HT-29 (cell line): ENCODE results near the gene CTBP2. TPM values are rescaled to one million over a fixed set of nuclear protein-coding genes. Genes with fewer than 3 reads are reported as not detected.

Experiments
- DNase-seq: peaks from one replicate; pipeline ENCODE4 v3.0.0-alpha.2; 2015; ENCODE audit warnings: low spot score
- small RNA-seq: library from RNA; depleted of rRNA; stranded (forward); fragments of <200 nt; gene quantifications from one replicate; pipeline ENCODE3, GENCODE V24; 2014
- total RNA-seq: library from RNA; depleted of rRNA; stranded (reverse); fragments of >200 nt; shearing (Covaris generic); gene quantifications from 2 replicates; pipeline ENCODE4 v1.2.3, GENCODE V29; 2014; rRNA removed

Gene CTBP2
- total RNA-seq, 1 experiment from 2014 or later = 207 TPM

DNA sequence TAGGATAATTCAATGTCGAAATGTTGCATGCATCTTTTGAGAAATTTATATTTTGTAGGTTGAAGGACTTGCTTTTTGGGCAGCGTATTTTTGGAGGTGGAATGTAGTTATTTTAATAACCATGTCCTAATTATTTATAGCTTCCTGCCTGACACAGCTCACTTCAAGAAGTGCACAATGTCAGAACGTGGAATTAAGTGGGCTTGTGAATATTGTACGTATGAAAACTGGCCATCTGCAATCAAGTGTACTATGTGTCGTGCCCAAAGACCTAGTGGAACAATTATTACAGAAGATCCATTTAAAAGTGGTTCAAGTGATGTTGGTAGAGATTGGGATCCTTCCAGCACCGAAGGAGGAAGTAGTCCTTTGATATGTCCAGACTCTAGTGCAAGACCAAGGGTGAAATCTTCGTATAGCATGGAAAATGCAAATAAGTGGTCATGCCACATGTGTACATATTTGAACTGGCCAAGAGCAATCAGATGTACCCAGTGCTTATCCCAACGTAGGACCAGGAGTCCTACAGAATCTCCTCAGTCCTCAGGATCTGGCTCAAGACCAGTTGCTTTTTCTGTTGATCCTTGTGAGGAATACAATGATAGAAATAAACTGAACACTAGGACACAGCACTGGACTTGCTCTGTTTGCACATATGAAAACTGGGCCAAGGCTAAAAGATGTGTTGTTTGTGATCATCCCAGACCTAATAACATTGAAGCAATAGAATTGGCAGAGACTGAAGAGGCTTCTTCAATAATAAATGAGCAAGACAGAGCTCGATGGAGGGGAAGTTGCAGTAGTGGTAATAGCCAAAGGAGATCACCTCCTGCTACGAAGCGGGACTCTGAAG lies 217.8 kb downstream of the CTBP2 start:
- DNase-seq = no peak

DNA sequence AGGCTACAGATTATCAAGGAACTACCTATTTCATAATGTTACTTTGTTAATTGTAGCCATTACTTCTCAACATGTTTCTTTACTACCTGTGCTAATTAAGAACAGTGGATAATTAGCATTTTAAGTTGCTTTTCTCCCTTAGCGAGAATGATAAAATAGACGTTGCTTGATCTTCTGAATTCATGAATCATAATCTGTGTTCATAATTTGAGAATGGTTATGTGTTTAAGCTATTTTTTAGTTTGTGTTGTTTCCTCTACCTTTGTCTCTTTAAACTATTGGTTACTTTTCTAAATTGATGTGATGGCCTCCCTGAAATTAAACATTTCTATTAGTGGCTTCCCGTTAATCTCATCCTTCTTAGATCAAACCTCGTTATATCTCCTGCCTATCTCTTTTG lies 218.5 kb downstream of the CTBP2 start, which contains the start of gene ZRANB1:
TSS of gene ZRANB1 (plus strand) at position 301 of the 400 bp plus-strand sequence. CDS start 371 bp downstream, outside the sequence.
- DNase-seq = no peak

DNA sequence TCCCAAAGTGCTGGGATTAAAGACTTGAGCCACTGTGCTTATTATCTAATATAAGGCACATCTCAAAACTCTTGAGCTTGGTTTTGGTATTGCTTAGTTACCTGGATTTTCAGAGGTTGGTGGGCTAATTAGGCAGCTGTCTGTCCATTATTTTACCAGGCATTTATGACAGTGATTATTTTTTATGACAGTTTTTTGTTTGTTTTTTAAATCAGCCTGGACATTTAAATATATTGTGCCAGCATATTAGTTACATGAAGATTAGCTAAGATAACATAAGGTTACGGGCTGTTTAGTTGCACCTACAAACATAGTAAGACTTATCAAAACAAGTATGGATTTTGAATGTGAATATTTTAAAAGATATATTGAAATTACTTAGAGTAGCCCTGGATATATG lies 221.1 kb downstream of the CTBP2 start:
- no peak for DNase-seq

DNA sequence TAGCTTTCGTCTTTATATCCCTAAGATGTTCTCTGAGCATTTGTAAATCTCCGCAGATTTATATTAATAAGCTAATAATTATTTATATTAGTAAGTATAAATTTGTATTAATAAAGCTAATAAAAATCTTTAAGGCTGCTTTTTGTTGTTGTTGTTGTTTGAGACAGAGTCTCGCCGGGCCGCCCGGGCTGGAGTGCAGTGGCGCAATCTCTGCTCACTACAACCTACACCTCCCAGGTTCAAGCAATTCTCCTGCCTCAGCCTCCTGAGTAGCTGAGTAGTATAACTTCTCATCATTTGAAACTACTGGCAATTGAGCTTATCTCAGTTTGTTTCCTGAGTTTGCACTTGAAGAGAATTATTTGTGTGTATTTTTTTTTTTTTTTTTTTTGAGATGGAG lies 223.6 kb downstream of the CTBP2 start:
- no peak for DNase-seq

DNA sequence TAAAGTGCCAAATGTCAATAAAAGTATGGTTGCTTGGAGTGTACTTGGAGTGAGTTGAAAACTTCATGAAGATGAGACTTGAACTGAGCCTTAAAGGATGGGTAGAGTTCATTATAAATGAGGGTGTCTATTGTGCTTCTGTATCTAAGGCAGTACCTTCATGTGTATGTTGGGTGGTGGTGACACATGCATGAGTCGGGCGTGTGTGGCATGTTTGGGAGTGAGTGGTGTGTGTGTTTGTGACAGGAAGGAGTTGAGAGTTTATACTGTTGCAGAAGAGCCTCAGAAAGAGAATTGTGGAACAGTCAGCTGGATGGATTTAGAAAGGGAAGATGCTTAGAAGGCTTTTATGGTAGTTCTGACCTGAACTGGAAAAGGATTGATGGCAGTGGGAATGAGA lies 224.4 kb downstream of the CTBP2 start:
- no peak for DNase-seq

Small RNA genes lying within 50 kb of the gene (small RNA-seq; reads per million reads assigned to genes)
- gene MIR4296 = not detected
- not detected for gene MRPS21P6

Other genes with a start within 250 kb of the CTBP2 start
- 7.1 and 8.1 TPM in 2 replicates for gene ZRANB1, start 218.4 kb downstream of the CTBP2 start, total RNA-seq